SK-N-SH treated with all-trans-retinoic acid at 6 μM for 48 hours (cell line): ENCODE data around the gene ERVW-1.

Experiments
- ATAC-seq: fragments of 200-7000 bp; cut with Tn5 transposase; 3 replicates; pipeline ENCODE4 v1.9.1; 2020; ENCODE audit warnings: mild to moderate bottlenecking, moderate library complexity
- ARNTL ChIP-seq: fragments of 450-650 bp; formaldehyde crosslinking; IDR thresholded peaks from 2 replicates; pipeline ENCODE4 v1.5.0; 2020; ENCODE audit warnings: low read depth, mild to moderate bottlenecking, moderate library complexity, borderline replicate concordance
- BACH2 ChIP-seq: fragments of 250-450 bp; sonication (Bioruptor Pico); IDR thresholded peaks from 2 replicates; pipeline ENCODE4 v1.9.0; 2021; ENCODE audit warnings: mild to moderate bottlenecking, borderline replicate concordance
- CSDC2 ChIP-seq: fragments of 250-450 bp; sonication (Bioruptor Pico); IDR thresholded peaks from 2 replicates; pipeline ENCODE4 v1.5.0; 2020; ENCODE audit warnings: mild to moderate bottlenecking, moderate library complexity
- GLIS3 ChIP-seq: fragments of 250-450 bp; sonication (Bioruptor Pico); IDR thresholded peaks from 2 replicates; pipeline ENCODE4 v1.5.0; 2020; ENCODE audit warnings: mild to moderate bottlenecking, moderate library complexity
- ISL1 ChIP-seq: fragments of 250-450 bp; sonication (Bioruptor Pico); IDR thresholded peaks from 2 replicates; pipeline ENCODE4 v2.1.2; 2022; ENCODE audit warnings: mild to moderate bottlenecking, moderate library complexity
- OSR1 ChIP-seq: fragments of 250-450 bp; sonication (Bioruptor Pico); IDR thresholded peaks from 2 replicates; pipeline ENCODE4 v1.8.0; 2022; ENCODE audit warnings: moderate library complexity, mild to moderate bottlenecking, inconsistent platforms
- PATZ1 ChIP-seq: fragments of 250-450 bp; sonication (Bioruptor Pico); IDR thresholded peaks from 2 replicates; pipeline ENCODE4 v1.8.0; 2020; ENCODE audit warnings: mild to moderate bottlenecking, moderate library complexity, borderline replicate concordance
- PPARA ChIP-seq: fragments of 250-450 bp; sonication (Bioruptor Pico); IDR thresholded peaks from 2 replicates; pipeline ENCODE4 v1.5.0; 2020; ENCODE audit warnings: mild to moderate bottlenecking, borderline replicate concordance
- RARB ChIP-seq: fragments of 250-450 bp; sonication (Bioruptor Pico); IDR thresholded peaks from 2 replicates; pipeline ENCODE4 v1.8.0; 2021; ENCODE audit warnings: mild to moderate bottlenecking, moderate library complexity
- SNAI2 ChIP-seq: fragments of 250-450 bp; sonication (Bioruptor Pico); IDR thresholded peaks from 2 replicates; pipeline ENCODE4 v1.5.0; 2020; ENCODE audit warnings: mild to moderate bottlenecking, moderate library complexity
- TCF4 ChIP-seq: fragments of 250-450 bp; sonication (Bioruptor Pico); IDR thresholded peaks from 2 replicates; pipeline ENCODE4 v1.8.0; 2021; ENCODE audit warnings: mild to moderate bottlenecking, moderate library complexity, borderline replicate concordance
- TOX ChIP-seq: fragments of 250-450 bp; sonication (Bioruptor Pico); IDR thresholded peaks from 2 replicates; pipeline ENCODE4 v1.8.0; 2021; ENCODE audit warnings: mild to moderate bottlenecking, moderate library complexity, borderline replicate concordance
- TSHZ2 ChIP-seq: fragments of 250-450 bp; sonication (Bioruptor Pico); IDR thresholded peaks from 2 replicates; pipeline ENCODE4 v1.5.0; 2020; ENCODE audit warnings: mild to moderate bottlenecking, moderate library complexity
- ZC3H10 ChIP-seq: fragments of 250-450 bp; sonication (Bioruptor Pico); IDR thresholded peaks from 2 replicates; pipeline ENCODE4 v1.5.1; 2021; ENCODE audit warnings: mild to moderate bottlenecking, moderate library complexity
- ZFP3 ChIP-seq: fragments of 250-450 bp; sonication (Bioruptor Pico); IDR thresholded peaks from 2 replicates; pipeline ENCODE4 v1.5.0; 2020; ENCODE audit warnings: mild to moderate bottlenecking, moderate library complexity
- ZFP30 ChIP-seq: fragments of 450-650 bp; formaldehyde crosslinking; IDR thresholded peaks from 2 replicates; pipeline ENCODE4 v1.5.0; 2022; ENCODE audit warnings: mild to moderate bottlenecking, moderate library complexity
- ZNF565 ChIP-seq: fragments of 450-650 bp; formaldehyde crosslinking; conservative IDR thresholded peaks from 2 replicates; pipeline ENCODE4 v1.5.0; 2020; ENCODE audit warnings: low read depth, mild to moderate bottlenecking, moderate library complexity
- ZNF70 ChIP-seq: fragments of 450-650 bp; formaldehyde crosslinking; IDR thresholded peaks from 2 replicates; pipeline ENCODE4 v1.5.0; 2020; ENCODE audit warnings: mild to moderate bottlenecking, moderate library complexity
- ZNF8 ChIP-seq: fragments of 450-650 bp; formaldehyde crosslinking; IDR thresholded peaks from 2 replicates; pipeline ENCODE4 v1.5.0; 2020; ENCODE audit warnings: mild to moderate bottlenecking, moderate library complexity
- TF ChIP-seq, protein P1 (sequence below): fragments of 250-450 bp; sonication (Bioruptor Pico); IDR thresholded peaks from 2 replicates; pipeline ENCODE4 v1.5.1; 2020; ENCODE audit warnings: low read depth, mild to moderate bottlenecking, moderate library complexity
- TF ChIP-seq, protein P2 (sequence below): fragments of 250-450 bp; sonication (Bioruptor Pico); IDR thresholded peaks from 2 replicates; pipeline ENCODE4 v1.5.1; 2021; ENCODE audit warnings: mild to moderate bottlenecking, moderate library complexity
- TF ChIP-seq, protein P3 (sequence below): fragments of 250-450 bp; sonication (Bioruptor Pico); IDR thresholded peaks from 2 replicates; pipeline ENCODE4 v1.8.0; 2021; ENCODE audit warnings: low read depth, mild to moderate bottlenecking, moderate library complexity, borderline replicate concordance

The ERVW-1 gene

GRCh38 chr7:92436612-92437445 is 40.9 kb downstream of the ERVW-1 start:
- TF ChIP-seq PATZ1 (CRISPR knock-in tag) (no peak), ZFP30 (CRISPR knock-in tag) (no peak), TCF4 (CRISPR knock-in tag) (no peak), TSHZ2 (no peak), PPARA (CRISPR knock-in tag) (no peak), CSDC2 (CRISPR knock-in tag) (no peak), ARNTL (CRISPR knock-in tag) (no peak), ZNF565 (CRISPR knock-in tag) (no peak), ZNF70 (CRISPR knock-in tag) (no peak), OSR1 (CRISPR knock-in tag) (no peak), SNAI2 (CRISPR knock-in tag) (no peak)
- TF ChIP-seq, protein P1, sequence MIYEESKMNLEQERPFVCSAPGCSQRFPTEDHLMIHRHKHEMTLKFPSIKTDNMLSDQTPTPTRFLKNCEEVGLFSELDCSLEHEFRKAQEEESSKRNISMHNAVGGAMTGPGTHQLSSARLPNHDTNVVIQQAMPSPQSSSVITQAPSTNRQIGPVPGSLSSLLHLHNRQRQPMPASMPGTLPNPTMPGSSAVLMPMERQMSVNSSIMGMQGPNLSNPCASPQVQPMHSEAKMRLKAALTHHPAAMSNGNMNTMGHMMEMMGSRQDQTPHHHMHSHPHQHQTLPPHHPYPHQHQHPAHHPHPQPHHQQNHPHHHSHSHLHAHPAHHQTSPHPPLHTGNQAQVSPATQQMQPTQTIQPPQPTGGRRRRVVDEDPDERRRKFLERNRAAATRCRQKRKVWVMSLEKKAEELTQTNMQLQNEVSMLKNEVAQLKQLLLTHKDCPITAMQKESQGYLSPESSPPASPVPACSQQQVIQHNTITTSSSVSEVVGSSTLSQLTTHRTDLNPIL (CRISPR knock-in tag): no peak
- TF ChIP-seq, protein P2, sequence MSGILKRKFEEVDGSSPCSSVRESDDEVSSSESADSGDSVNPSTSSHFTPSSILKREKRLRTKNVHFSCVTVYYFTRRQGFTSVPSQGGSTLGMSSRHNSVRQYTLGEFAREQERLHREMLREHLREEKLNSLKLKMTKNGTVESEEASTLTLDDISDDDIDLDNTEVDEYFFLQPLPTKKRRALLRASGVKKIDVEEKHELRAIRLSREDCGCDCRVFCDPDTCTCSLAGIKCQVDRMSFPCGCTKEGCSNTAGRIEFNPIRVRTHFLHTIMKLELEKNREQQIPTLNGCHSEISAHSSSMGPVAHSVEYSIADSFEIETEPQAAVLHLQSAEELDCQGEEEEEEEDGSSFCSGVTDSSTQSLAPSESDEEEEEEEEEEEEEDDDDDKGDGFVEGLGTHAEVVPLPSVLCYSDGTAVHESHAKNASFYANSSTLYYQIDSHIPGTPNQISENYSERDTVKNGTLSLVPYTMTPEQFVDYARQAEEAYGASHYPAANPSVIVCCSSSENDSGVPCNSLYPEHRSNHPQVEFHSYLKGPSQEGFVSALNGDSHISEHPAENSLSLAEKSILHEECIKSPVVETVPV (CRISPR knock-in tag): no peak
- ATAC-seq: no peak

- no peak for ATAC-seq
- TF ChIP-seq RARB (CRISPR knock-in tag) (no peak), TSHZ2 (no peak), TCF4 (CRISPR knock-in tag) (no peak), GLIS3 (CRISPR knock-in tag) (no peak), ZNF8 (CRISPR knock-in tag) (no peak), SNAI2 (CRISPR knock-in tag) (no peak), PATZ1 (CRISPR knock-in tag) (no peak), ZNF70 (CRISPR knock-in tag) (no peak), ZFP3 (CRISPR knock-in tag) (no peak), ZC3H10 (CRISPR knock-in tag) (no peak), ISL1 (no peak), BACH2 (CRISPR knock-in tag) (no peak), TOX (CRISPR knock-in tag) (no peak)
- TF ChIP-seq, protein P3, sequence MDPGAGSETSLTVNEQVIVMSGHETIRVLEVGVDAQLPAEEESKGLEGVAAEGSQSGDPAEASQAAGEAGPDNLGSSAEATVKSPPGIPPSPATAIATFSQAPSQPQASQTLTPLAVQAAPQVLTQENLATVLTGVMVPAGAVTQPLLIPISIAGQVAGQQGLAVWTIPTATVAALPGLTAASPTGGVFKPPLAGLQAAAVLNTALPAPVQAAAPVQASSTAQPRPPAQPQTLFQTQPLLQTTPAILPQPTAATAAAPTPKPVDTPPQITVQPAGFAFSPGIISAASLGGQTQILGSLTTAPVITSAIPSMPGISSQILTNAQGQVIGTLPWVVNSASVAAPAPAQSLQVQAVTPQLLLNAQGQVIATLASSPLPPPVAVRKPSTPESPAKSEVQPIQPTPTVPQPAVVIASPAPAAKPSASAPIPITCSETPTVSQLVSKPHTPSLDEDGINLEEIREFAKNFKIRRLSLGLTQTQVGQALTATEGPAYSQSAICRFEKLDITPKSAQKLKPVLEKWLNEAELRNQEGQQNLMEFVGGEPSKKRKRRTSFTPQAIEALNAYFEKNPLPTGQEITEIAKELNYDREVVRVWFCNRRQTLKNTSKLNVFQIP (CRISPR knock-in tag): no peak
- TF ChIP-seq, protein P1 (CRISPR knock-in tag): no peak
Measured at GRCh38 chr7:92435542-92435941, 42.2 kb downstream of the ERVW-1 start.
